GM23338 (cell line): ENCODE measurements around the gene RANBP1. TPM values are rescaled to one million over a fixed set of nuclear protein-coding genes. Genes with fewer than 3 reads are reported as not detected.

Experiments
- ATAC-seq: fragments of 200-7000 bp; cut with Tn5 transposase; 3 replicates; pipeline ENCODE4 v1.9.1; 2020
- DNase-seq: peaks from one replicate; pipeline ENCODE4 v3.0.0-alpha.2; 2015; ENCODE audit warnings: low spot score
- H2AFZ ChIP-seq: fragments of 200-600 bp; sonication (generic); 2 replicates; pipeline ENCODE4 v1.8.0; 2016; ENCODE audit warnings: antibody characterized with exemption, mild to moderate bottlenecking, moderate library complexity
- H3F3A ChIP-seq: fragments of 200-600 bp; sonication (generic); replicated peaks from 2 replicates; pipeline ENCODE4 v1.8.0; 2017; ENCODE audit warnings: antibody characterized with exemption, mixed run types, low read depth
- H3K27ac ChIP-seq: fragments of 200-600 bp; sonication (generic); 2 replicates; pipeline ENCODE4 v1.6.1; 2016; ENCODE audit warnings: low read depth
- H3K27me3 ChIP-seq: fragments of 200-600 bp; sonication (generic); 2 replicates; pipeline ENCODE4 v1.8.0; 2016; ENCODE audit warnings: mild to moderate bottlenecking, mixed run types, moderate library complexity; ENCODE audit not compliant: insufficient read depth
- H3K36me3 ChIP-seq: fragments of 200-600 bp; sonication (generic); 2 replicates; pipeline ENCODE4 v1.8.0; 2016; ENCODE audit warnings: mild to moderate bottlenecking; ENCODE audit not compliant: insufficient read depth
- H3K4me1 ChIP-seq: fragments of 200-600 bp; sonication (generic); 2 replicates; pipeline ENCODE4 v1.8.0; 2016; ENCODE audit warnings: mild to moderate bottlenecking, moderate library complexity; ENCODE audit not compliant: insufficient read depth
- H3K4me2 ChIP-seq: fragments of 200-600 bp; sonication (generic); 2 replicates; pipeline ENCODE4 v1.7.1; 2017; ENCODE audit warnings: mixed run types
- H3K4me3 ChIP-seq: fragments of 200-600 bp; sonication (generic); 2 replicates; pipeline ENCODE4 v1.6.1; 2016; ENCODE audit warnings: mixed run types
- H3K79me2 ChIP-seq: fragments of 200-600 bp; sonication (generic); replicated peaks from 2 replicates; pipeline ENCODE4 v1.8.0; 2017; ENCODE audit warnings: mild to moderate bottlenecking; ENCODE audit not compliant: insufficient read depth
- H3K9me2 ChIP-seq: fragments of 200-600 bp; sonication (generic); 2 replicates; pipeline ENCODE4 v1.8.0; 2017; ENCODE audit not compliant: insufficient read depth
- H4K20me1 ChIP-seq: fragments of 200-600 bp; sonication (generic); replicated peaks from 2 replicates; pipeline ENCODE4 v1.8.0; 2017; ENCODE audit warnings: mild to moderate bottlenecking; ENCODE audit not compliant: insufficient read depth
- H3K27ac Mint-ChIP-seq: 2 replicates; pipeline ENCODE4 v1.8.0; 2020; ENCODE audit warnings: inconsistent platforms, mild to moderate bottlenecking, moderate library complexity, mixed read lengths
- H3K27me3 Mint-ChIP-seq: 3 replicates; pipeline ENCODE4 v1.8.0; 2022; ENCODE audit warnings: low read depth, mild to moderate bottlenecking, moderate library complexity, mixed read lengths, inconsistent platforms; ENCODE audit not compliant: insufficient read depth, poor library complexity
- H3K36me3 Mint-ChIP-seq: 3 replicates; pipeline ENCODE4 v1.8.0; 2021; ENCODE audit warnings: low read depth, mild to moderate bottlenecking, inconsistent platforms, moderate library complexity, mixed read lengths
- H3K4me1 Mint-ChIP-seq: 3 replicates; pipeline ENCODE4 v1.8.0; 2020; ENCODE audit warnings: mild to moderate bottlenecking, inconsistent platforms, mixed read lengths
- H3K4me3 Mint-ChIP-seq: 3 replicates; pipeline ENCODE4 v1.8.0; 2021; ENCODE audit warnings: moderate library complexity, mild to moderate bottlenecking, inconsistent platforms, mixed read lengths
- H3K9me3 Mint-ChIP-seq: 3 replicates; pipeline ENCODE4 v1.8.0; 2020; ENCODE audit warnings: moderate library complexity, mild to moderate bottlenecking, inconsistent platforms, mixed read lengths
- CREB1 ChIP-seq: fragments of 250-450 bp; sonication (Bioruptor Pico); IDR thresholded peaks from 2 replicates; pipeline ENCODE4 v1.5.0; 2020; ENCODE audit warnings: low read depth, mild to moderate bottlenecking, moderate library complexity
- CTCF ChIP-seq, 2 experiments: fragments of 200-600 bp in 1 of 2; sonication (generic) in 1 of 2; conservative IDR thresholded peaks; 2 replicates each; pipeline versions ENCODE4 v1.5.1 to v1.6.1; 2016 to 2017; ENCODE audit warnings: antibody characterized with exemption in 2 of 2, low read depth in 2 of 2, mild to moderate bottlenecking in 2 of 2, moderate library complexity in 1 of 2
- ETS1 ChIP-seq: IDR thresholded peaks from 2 replicates; pipeline ENCODE4 v1.6.1; 2016; ENCODE audit warnings: antibody characterized with exemption
- EZH2 ChIP-seq: fragments of 200-600 bp; sonication (generic); IDR thresholded peaks from one replicate; pipeline ENCODE4 v1.8.0; 2017; ENCODE audit warnings: antibody characterized with exemption, mild to moderate bottlenecking, low read depth; ENCODE audit not compliant: unreplicated experiment
- EZH2phosphoT487 ChIP-seq: fragments of 200-600 bp; sonication (generic); IDR thresholded peaks from one replicate; pipeline ENCODE4 v1.8.1; 2018; ENCODE audit warnings: antibody characterized with exemption; ENCODE audit not compliant: unreplicated experiment
- JUNB ChIP-seq: IDR thresholded peaks from one replicate; pipeline ENCODE4 v1.6.1; 2016; ENCODE audit warnings: antibody characterized with exemption; ENCODE audit not compliant: unreplicated experiment
- NANOG ChIP-seq: IDR thresholded peaks from 2 replicates; pipeline ENCODE4 v1.6.1; 2016; ENCODE audit warnings: antibody characterized with exemption, borderline replicate concordance
- POLR2AphosphoS5 ChIP-seq: IDR thresholded peaks from 2 replicates; pipeline ENCODE4 v1.6.1; 2016; ENCODE audit warnings: antibody characterized with exemption, low read depth
- STAT1 ChIP-seq: IDR thresholded peaks from one replicate; pipeline ENCODE4 v1.6.1; 2016; ENCODE audit warnings: antibody characterized with exemption; ENCODE audit not compliant: unreplicated experiment
- ZNF114 ChIP-seq: fragments of 250-450 bp; sonication (Bioruptor Pico); IDR thresholded peaks from 2 replicates; pipeline ENCODE4 v1.5.0; 2020; ENCODE audit warnings: mild to moderate bottlenecking, moderate library complexity
- polyA plus RNA-seq: library from polyadenylated mRNA; unstranded; fragments of >200 nt; fragmentation: Nextera tagmentation; extraction: Ambion mirVana; gene quantifications from 2 replicates; pipeline ENCODE4 v1.2.1, GENCODE V29; 2016
- total RNA-seq: library from RNA; depleted of rRNA; stranded (reverse); fragments of >200 nt; shearing (Covaris generic); gene quantifications from 2 replicates; pipeline ENCODE4 v1.2.3, GENCODE V29; 2014

RANBP1 gene
- total and polyA plus RNA-seq, 2 experiments from 2014 or later = 1,014 to 1,206 TPM

DNA sequence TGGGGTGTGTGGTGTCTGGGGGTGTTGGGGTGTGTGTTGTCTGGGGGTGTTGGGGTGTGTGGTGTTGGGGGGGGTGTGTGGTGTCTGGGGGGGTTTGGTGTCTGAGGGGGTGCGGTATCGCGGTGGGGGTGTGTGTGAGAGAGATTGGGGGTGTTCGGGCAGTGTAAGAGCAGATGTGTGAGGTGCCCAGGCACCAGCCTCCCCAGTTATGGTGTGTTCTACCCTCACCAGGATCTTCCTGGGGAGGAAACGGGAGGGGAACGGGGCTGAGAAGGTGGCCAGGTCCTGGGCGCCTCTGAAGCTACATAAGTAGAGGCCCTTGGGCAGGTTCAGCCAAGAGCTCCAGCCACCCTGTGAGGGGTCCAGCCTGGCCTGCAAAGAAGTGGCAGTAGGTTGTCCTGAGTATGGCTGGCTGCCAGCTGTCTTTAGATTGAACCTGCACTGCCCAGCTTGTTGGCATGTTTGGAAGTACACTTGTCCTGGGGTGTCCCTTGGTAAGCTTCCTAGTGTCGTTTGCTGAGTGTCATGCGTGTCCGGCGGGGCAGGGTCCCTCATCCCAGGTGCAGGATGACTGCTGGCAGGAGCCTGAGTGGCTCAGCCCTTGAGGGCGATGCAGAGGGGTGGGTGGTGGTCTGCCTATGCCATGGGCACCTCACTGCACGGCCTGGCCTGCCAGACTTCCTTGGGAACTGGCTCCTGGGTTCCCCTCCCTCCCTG is 7.6 kb downstream of the RANBP1 start:
- DNase-seq (no peak), ATAC-seq (no peak)
- peaks cover 17% of the 10 kb centered on the region for H3K4me1 Mint-ChIP-seq
- H3K9me3 Mint-ChIP-seq = no peaks in the 10 kb centered on the region
- Histone ChIP-seq H3F3A (peaks cover 37% of the 10 kb centered on the region), H3K4me1 (peaks cover 8% of the 10 kb centered on the region), H3K4me3 (no peak overlapping the region), H3K79me2 (peaks cover 48% of the 10 kb centered on the region), H2AFZ (no peak overlapping the region), H3K27me3 (no peaks in the 10 kb centered on the region), H3K27ac (no peak overlapping the region), H3K36me3 (peaks cover 52% of the 10 kb centered on the region), H4K20me1 (peaks cover 42% of the 10 kb centered on the region), H3K9me2 (no peaks in the 10 kb centered on the region), H3K4me2 (no peak overlapping the region)
- H3K4me3 Mint-ChIP-seq = no peak overlapping the region
- TF ChIP-seq CREB1 (CRISPR knock-in tag) (no peak), STAT1 (no peak)
- H3K36me3 Mint-ChIP-seq = peaks cover 97% of the 10 kb centered on the region
- no peak overlapping the region for H3K27ac Mint-ChIP-seq
- peaks cover 16% of the 10 kb centered on the region for H3K27me3 Mint-ChIP-seq

- H3K27ac ChIP-seq = no peak overlapping the region
- Mint-ChIP-seq H3K4me3 (no peak overlapping the region), H3K27ac (no peak overlapping the region), H3K36me3 (peaks cover 90% of the 10 kb centered on the region), H3K9me3 (no peaks in the 10 kb centered on the region), H3K4me1 (peaks cover 13% of the 10 kb centered on the region), H3K27me3 (peaks cover 21% of the 10 kb centered on the region)
- peaks cover under 1% of the 10 kb centered on the region for H3K4me1 ChIP-seq
- peaks cover 39% of the 10 kb centered on the region for H4K20me1 ChIP-seq
- H3K4me3 ChIP-seq = no peak overlapping the region
- no peaks in the 10 kb centered on the region for H3K9me2 ChIP-seq
- ATAC-seq = no peak
- TF ChIP-seq POLR2AphosphoS5 (no peak), ETS1 (no peak), EZH2phosphoT487 (no peak)
- H2AFZ ChIP-seq = no peak overlapping the region
- peaks cover 41% of the 10 kb centered on the region for H3K79me2 ChIP-seq
- H3K27me3 ChIP-seq = no peaks in the 10 kb centered on the region
- no peak for DNase-seq
- H3K36me3 ChIP-seq = peaks cover 45% of the 10 kb centered on the region
- peaks cover 43% of the 10 kb centered on the region for H3F3A ChIP-seq
- no peak overlapping the region for H3K4me2 ChIP-seq
Observed at GRCh38 chr22:20124083-20124787, 8.3 kb downstream of the RANBP1 start.

- Mint-ChIP-seq H3K4me3 (no peak overlapping the region), H3K9me3 (no peaks in the 10 kb centered on the region), H3K27ac (no peak overlapping the region; the same call in 1 of the 2 replicates), H3K36me3 (peaks cover 78% of the 10 kb centered on the region), H3K27me3 (peaks cover 20% of the 10 kb centered on the region), H3K4me1 (peaks cover 5% of the 10 kb centered on the region; the same call in 2 of the 3 replicates)
- no peaks in the 10 kb centered on the region for H3K4me1 ChIP-seq
- ATAC-seq = no peak
- peaks cover 50% of the 10 kb centered on the region for H3F3A ChIP-seq
- no peaks in the 10 kb centered on the region for H3K27me3 ChIP-seq
- H3K4me2 ChIP-seq = no peak overlapping the region
- no peak overlapping the region for H3K27ac ChIP-seq
- peaks cover 34% of the 10 kb centered on the region for H3K36me3 ChIP-seq
- no peak overlapping the region for H3K4me3 ChIP-seq
- peaks cover 29% of the 10 kb centered on the region for H3K79me2 ChIP-seq
- DNase-seq = no peak
- H4K20me1 ChIP-seq = peaks cover 30% of the 10 kb centered on the region
- no peak overlapping the region for H2AFZ ChIP-seq
- H3K9me2 ChIP-seq = no peaks in the 10 kb centered on the region
- TF ChIP-seq JUNB = no peak
- TF ChIP-seq POLR2AphosphoS5 = no peak
- no peak for TF ChIP-seq CTCF (conservative IDR thresholded peaks at IDR 0.05; ENCODE audit: low read depth in 2 of 2)
- TF ChIP-seq NANOG = no peak
- no peak for TF ChIP-seq CREB1 (CRISPR knock-in tag)
- TF ChIP-seq EZH2 = no peak
- no peak for TF ChIP-seq ETS1
- TF ChIP-seq EZH2phosphoT487 = no peak
- no peak for TF ChIP-seq STAT1
- no peak for TF ChIP-seq ZNF114 (CRISPR knock-in tag)
Observed at GRCh38 chr22:20125201-20126174, 9.6 kb downstream of the RANBP1 start.
